Mucosa of descending colon (tissue), 3 donors: ENCODE measurements around the gene CADPS. TPM values are rescaled to one million over a fixed set of nuclear protein-coding genes. Genes with fewer than 3 reads are reported as not detected.

ENCODE experiments used
- ATAC-seq: fragments of 200-7000 bp; cut with Tn5 transposase; one replicate; pipeline ENCODE4 v1.9.1; 2020; ENCODE audit warnings: mild to moderate bottlenecking, moderate library complexity
- DNase-seq, 3 donors: peaks; one replicate each; pipeline ENCODE4 v3.0.0-alpha.2; 2020
- H3K36me3 ChIP-seq: fragments of 200-600 bp; one replicate; pipeline ENCODE4 v1.8.0; 2021; ENCODE audit warnings: low read depth, mild to moderate bottlenecking
- H3K4me1 ChIP-seq: fragments of 200-600 bp; one replicate; pipeline ENCODE4 v1.8.0; 2021; ENCODE audit warnings: low read depth, mild to moderate bottlenecking
- H3K4me3 ChIP-seq: fragments of 200-600 bp; one replicate; pipeline ENCODE4 v1.8.0; 2021; ENCODE audit warnings: mild to moderate bottlenecking
- H3K9me3 ChIP-seq: fragments of 200-600 bp; one replicate; pipeline ENCODE4 v1.8.0; 2021; ENCODE audit warnings: mild to moderate bottlenecking
- CTCF ChIP-seq: fragments of 200-600 bp; IDR thresholded peaks from one replicate; pipeline ENCODE4 v1.8.0; 2022; ENCODE audit warnings: antibody characterized with exemption, mild to moderate bottlenecking
- intact Hi-C, 2 donors: fragments of 100-400 bp; cut with DNase I in 1 of 2; cut with micrococcal nuclease in 1 of 2; formaldehyde crosslinking; loops; one replicate each; pipeline versions ENCODE4 v1.11.0 to v1.11.1; 2022; cut with DNase I, micrococcal nuclease
- total RNA-seq, 3 donors: library from RNA; stranded (reverse); fragmentation: NEBNext Ultra II Directional in 2 of 3; extraction: Animal tissue kit (Norgen Biotek cat#: 25700) in 2 of 3; gene quantifications; one replicate each; pipeline versions ENCODE4 v1.2.1 to v1.2.4, GENCODE V29; 2021 to 2023
- donor health status: DM: no; HTN: no; CAD: no; lungs with moderate emphysema.
- donor health status: DM: no; HTN: no; CAD: no.
- donor health status: DM: no; HTN: yes; CAD: no.

Gene CADPS
- total RNA-seq, 3 donors from 2014 or later = 3.7 to 6.2 (median 6.1) TPM

DNA sequence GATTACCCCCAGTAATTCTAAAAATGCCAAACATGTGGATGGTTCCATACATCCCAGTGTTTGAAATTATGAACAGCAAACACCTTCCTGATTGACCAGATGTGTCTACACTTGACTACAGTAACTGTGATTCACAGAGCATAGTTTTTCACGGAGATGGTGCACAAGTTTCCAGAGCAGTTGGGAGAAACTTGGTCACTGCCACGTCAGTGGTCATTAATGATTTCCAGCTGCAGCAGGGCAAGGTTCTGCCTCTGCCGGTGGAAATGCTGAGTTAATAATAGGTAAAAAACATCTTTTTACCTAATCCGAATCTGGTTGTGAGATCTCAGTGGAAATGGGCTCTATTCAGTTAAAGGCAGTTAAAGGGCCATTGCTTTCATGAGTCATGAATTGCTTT, 347.7 kb downstream of the CADPS start:
- intact Hi-C loops = no loop called here
- no peak overlapping the region for H3K4me3 ChIP-seq
- no peaks in the 10 kb centered on the region for H3K36me3 ChIP-seq
- no peaks in the 10 kb centered on the region for H3K4me1 ChIP-seq
- TF ChIP-seq CTCF = no peak
- ATAC-seq (no peak), DNase-seq (no peak)
- no peaks in the 10 kb centered on the region for H3K9me3 ChIP-seq

DNA sequence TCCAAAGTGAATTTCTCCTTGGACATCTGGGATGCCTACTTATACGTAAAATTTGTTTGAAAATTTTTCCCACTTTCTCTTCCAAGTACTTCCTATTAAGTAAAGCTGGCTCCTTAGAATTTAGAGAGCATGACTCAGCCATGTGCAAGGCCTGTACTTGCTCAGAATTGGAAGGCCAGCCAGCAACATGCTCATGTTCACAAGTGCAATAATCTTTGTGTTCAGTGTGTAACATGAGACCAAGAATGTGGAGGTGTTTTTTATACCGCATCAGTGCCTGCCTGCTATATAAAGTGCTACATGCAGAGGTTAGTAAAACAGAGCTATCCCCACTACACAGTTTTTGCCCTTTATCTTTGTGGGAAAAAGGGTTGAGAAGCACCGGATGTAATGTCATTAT, 349.9 kb downstream of the CADPS start:
- Histone ChIP-seq H3K4me3 (no peak overlapping the region), H3K4me1 (peaks cover 4% of the 10 kb centered on the region), H3K36me3 (no peaks in the 10 kb centered on the region), H3K9me3 (no peaks in the 10 kb centered on the region)
- no peak for TF ChIP-seq CTCF
- intact Hi-C loops = no loop called here
- no peak for DNase-seq
- ATAC-seq = no peak

- intact Hi-C loops = no loop called here
- TF ChIP-seq CTCF = no peak
- Histone ChIP-seq H3K36me3 (no peaks in the 10 kb centered on the region), H3K4me1 (peaks cover 4% of the 10 kb centered on the region), H3K9me3 (no peaks in the 10 kb centered on the region), H3K4me3 (no peak overlapping the region)
- DNase-seq (no peak), ATAC-seq (no peak)
Measured at GRCh38 chr3:62523672-62524071, 351.5 kb downstream of the CADPS start.

- no peaks in the 10 kb centered on the region for H3K9me3 ChIP-seq
- intact Hi-C loops = no loop called here
- peaks cover 4% of the 10 kb centered on the region for H3K4me1 ChIP-seq
- ATAC-seq = peak; percentile 83
- TF ChIP-seq CTCF = no peak
- H3K4me3 ChIP-seq = no peak overlapping the region
- DNase-seq = peak in 2 of 3 donors; percentile 19 to 28
- no peaks in the 10 kb centered on the region for H3K36me3 ChIP-seq
Measured at GRCh38 chr3:62521464-62522105, 353.6 kb downstream of the CADPS start.

GRCh38 chr3:62503516-62503915, 371.7 kb downstream of the CADPS start:
- H3K4me3 ChIP-seq = no peak overlapping the region
- no peak for TF ChIP-seq CTCF
- intact Hi-C loops = no loop called here

More at GRCh38 chr3:62503516-62503915, 371.7 kb downstream of the CADPS start:
- Histone ChIP-seq H3K36me3 (no peaks in the 10 kb centered on the region), H3K9me3 (no peaks in the 10 kb centered on the region), H3K4me1 (no peaks in the 10 kb centered on the region)
- DNase-seq = no peak
- ATAC-seq = no peak
